HFFc6 (cell line): ENCODE measurements around the gene GALNT14. TPM values are rescaled to one million over a fixed set of nuclear protein-coding genes. Genes with fewer than 3 reads are reported as not detected.

Experiments
- DNase-seq: peaks from one replicate; pipeline ENCODE4 v3.0.0-alpha.2; 2018
- H3K27ac Mint-ChIP-seq: 2 replicates; pipeline ENCODE4 v1.8.0; 2020; ENCODE audit warnings: mild to moderate bottlenecking, mixed read lengths
- H3K27me3 Mint-ChIP-seq: 2 replicates; pipeline ENCODE4 v1.8.0; 2021; ENCODE audit warnings: mild to moderate bottlenecking, moderate library complexity, mixed read lengths; ENCODE audit not compliant: insufficient read depth
- H3K36me3 Mint-ChIP-seq: 2 replicates; pipeline ENCODE4 v1.8.0; 2021; ENCODE audit warnings: low read depth, mixed read lengths
- H3K4me1 Mint-ChIP-seq: 2 replicates; pipeline ENCODE4 v1.8.0; 2020; ENCODE audit warnings: low read depth, mixed read lengths
- H3K4me3 Mint-ChIP-seq: 2 replicates; pipeline ENCODE4 v1.8.0; 2020; ENCODE audit warnings: mild to moderate bottlenecking, moderate library complexity, mixed read lengths
- H3K9me3 Mint-ChIP-seq: 2 replicates; pipeline ENCODE4 v1.8.0; 2020; ENCODE audit warnings: mild to moderate bottlenecking, mixed read lengths
- total RNA-seq, 6 experiments: library from RNA; stranded (reverse); fragmentation: NEBNext Ultra II Directional; extraction: Animal tissue kit (Norgen Biotek cat#: 25700); gene quantifications; 2 replicates in 1 of 6; 3 replicates in 5 of 6; pipeline ENCODE4 v1.2.3, GENCODE V29; 2021
- TF ChIP-seq, protein P1 (sequence below): fragments of 200-600 bp; sonication (generic); IDR thresholded peaks from 2 replicates; pipeline ENCODE4 v1.5.0; 2021; ENCODE audit warnings: antibody characterized with exemption, mild to moderate bottlenecking

GALNT14 gene
- total RNA-seq, 6 experiments from 2014 or later: 0.11 to 1.0 (median 0.25) TPM; not detected in 1

DNA sequence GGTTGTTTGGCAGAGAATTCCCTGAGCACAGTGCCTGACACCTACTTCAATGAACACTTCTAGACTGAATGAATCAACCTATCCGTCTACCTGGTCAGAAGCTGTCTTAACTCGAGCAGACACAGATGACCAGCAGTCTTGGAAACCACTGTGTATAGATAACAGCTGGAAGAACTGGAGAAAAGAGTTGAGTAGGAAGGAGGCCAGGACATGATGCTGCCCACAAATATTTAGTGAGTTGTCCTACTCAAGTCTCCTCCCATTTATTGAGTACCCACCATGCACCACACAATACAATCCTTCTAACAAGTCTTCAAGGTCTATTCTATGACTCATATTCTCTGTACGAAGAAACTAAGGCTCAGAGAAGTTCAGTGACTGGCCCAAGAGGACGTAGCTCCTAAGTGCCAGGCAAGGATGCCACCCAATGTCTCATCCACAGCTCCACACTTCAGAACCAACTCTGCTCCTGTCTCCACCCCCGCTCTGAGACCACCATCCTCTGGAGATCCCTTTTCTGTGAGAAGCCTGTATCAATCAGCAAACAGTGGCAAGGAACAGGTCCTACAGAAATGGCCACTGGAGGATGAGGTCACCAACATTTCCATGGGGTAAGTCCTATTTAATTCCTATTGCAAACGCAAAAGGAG, 62.2 kb downstream of the GALNT14 start:
- Mint-ChIP-seq H3K36me3 (no peaks in the 10 kb centered on the region), H3K9me3 (peaks cover 4% of the 10 kb centered on the region; the same call in 1 of the 2 replicates), H3K27ac (no peak overlapping the region)

GRCh38 chr2:31075431-31075830, 62.8 kb downstream of the GALNT14 start:
- H3K4me3 Mint-ChIP-seq: no peak overlapping the region
- H3K36me3 Mint-ChIP-seq: no peaks in the 10 kb centered on the region
- peaks cover 2% of the 10 kb centered on the region; the same call in 1 of the 2 replicates for H3K27me3 Mint-ChIP-seq
- no peak overlapping the region for H3K27ac Mint-ChIP-seq
- TF ChIP-seq, protein P1, sequence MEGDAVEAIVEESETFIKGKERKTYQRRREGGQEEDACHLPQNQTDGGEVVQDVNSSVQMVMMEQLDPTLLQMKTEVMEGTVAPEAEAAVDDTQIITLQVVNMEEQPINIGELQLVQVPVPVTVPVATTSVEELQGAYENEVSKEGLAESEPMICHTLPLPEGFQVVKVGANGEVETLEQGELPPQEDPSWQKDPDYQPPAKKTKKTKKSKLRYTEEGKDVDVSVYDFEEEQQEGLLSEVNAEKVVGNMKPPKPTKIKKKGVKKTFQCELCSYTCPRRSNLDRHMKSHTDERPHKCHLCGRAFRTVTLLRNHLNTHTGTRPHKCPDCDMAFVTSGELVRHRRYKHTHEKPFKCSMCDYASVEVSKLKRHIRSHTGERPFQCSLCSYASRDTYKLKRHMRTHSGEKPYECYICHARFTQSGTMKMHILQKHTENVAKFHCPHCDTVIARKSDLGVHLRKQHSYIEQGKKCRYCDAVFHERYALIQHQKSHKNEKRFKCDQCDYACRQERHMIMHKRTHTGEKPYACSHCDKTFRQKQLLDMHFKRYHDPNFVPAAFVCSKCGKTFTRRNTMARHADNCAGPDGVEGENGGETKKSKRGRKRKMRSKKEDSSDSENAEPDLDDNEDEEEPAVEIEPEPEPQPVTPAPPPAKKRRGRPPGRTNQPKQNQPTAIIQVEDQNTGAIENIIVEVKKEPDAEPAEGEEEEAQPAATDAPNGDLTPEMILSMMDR: no peak
- no peak for DNase-seq
- no peaks in the 10 kb centered on the region for H3K4me1 Mint-ChIP-seq
- peaks cover 4% of the 10 kb centered on the region; the same call in 1 of the 2 replicates for H3K9me3 Mint-ChIP-seq

More for the DNA sequence above, 62.2 kb downstream of the GALNT14 start:
- Mint-ChIP-seq H3K4me1 (no peaks in the 10 kb centered on the region), H3K4me3 (no peak overlapping the region), H3K27me3 (peaks cover 2% of the 10 kb centered on the region; the same call in 1 of the 2 replicates)
- no peak for DNase-seq
- TF ChIP-seq, protein P1: no peak

GRCh38 chr2:31071741-31072140, 66.5 kb downstream of the GALNT14 start:
- no peak for DNase-seq
- TF ChIP-seq, protein P1: no peak
- H3K27ac Mint-ChIP-seq: no peak overlapping the region
- H3K4me1 Mint-ChIP-seq: no peaks in the 10 kb centered on the region
- H3K36me3 Mint-ChIP-seq: no peaks in the 10 kb centered on the region
- H3K9me3 Mint-ChIP-seq: peaks cover 4% of the 10 kb centered on the region; the same call in 1 of the 2 replicates
- H3K4me3 Mint-ChIP-seq: no peak overlapping the region
- peaks cover 5% of the 10 kb centered on the region for H3K27me3 Mint-ChIP-seq

- H3K27me3 Mint-ChIP-seq: peaks cover 5% of the 10 kb centered on the region
These were observed 67.7 kb downstream of the GALNT14 start for GRCh38 chr2:31070339-31071125.

DNA sequence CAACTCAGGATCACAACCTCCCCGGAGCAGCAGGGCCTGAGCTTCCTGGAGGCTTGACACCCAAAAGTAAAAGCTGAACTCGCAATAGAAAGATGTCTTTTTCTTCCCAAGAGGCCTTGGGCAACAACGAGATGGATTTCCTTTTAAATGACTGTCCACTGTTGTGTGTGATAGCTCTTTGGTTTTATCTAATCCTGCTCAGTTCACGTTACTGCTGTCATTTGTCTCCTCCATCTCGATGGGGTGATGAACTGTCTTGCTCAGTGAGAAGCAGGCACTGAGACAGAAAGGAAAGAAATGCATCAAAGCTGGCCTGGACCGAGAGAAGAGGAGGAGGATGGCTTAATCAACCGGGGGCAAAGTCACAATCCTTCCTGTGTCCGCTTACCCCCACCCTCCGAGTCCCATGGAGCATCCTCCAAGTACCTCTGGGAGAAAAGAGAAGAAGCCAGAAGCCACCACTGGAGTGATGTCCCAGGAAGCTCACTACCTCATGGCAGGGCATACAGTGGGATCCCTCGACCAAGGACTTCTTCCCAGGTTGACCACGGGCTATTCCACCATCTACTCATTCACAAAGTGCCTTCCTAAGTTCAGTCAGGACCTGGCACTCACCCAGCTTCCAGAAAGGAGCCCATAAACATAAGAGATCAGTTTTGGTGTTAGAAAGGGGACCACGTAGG, 68.5 kb downstream of the GALNT14 start:
- no peaks in the 10 kb centered on the region for H3K4me1 Mint-ChIP-seq
- no peaks in the 10 kb centered on the region for H3K36me3 Mint-ChIP-seq
- peaks cover 4% of the 10 kb centered on the region; the same call in 1 of the 2 replicates for H3K9me3 Mint-ChIP-seq
- no peak overlapping the region for H3K27ac Mint-ChIP-seq
- peaks cover 5% of the 10 kb centered on the region for H3K27me3 Mint-ChIP-seq
- TF ChIP-seq, protein P1: no peak
- no peak overlapping the region for H3K4me3 Mint-ChIP-seq
- no peak for DNase-seq

More at GRCh38 chr2:31070339-31071125, 67.7 kb downstream of the GALNT14 start:
- Mint-ChIP-seq H3K4me3 (no peak overlapping the region), H3K36me3 (no peaks in the 10 kb centered on the region), H3K9me3 (peaks cover 4% of the 10 kb centered on the region; the same call in 1 of the 2 replicates), H3K4me1 (no peaks in the 10 kb centered on the region), H3K27ac (no peak overlapping the region)
- no peak for DNase-seq
- TF ChIP-seq, protein P1: no peak
